GM23338 (cell line): ENCODE results near the gene CLDN19.
"Not testable (repeated sequence)": the region's sequence is repeated elsewhere in the genome, so short reads cannot be mapped to it uniquely, and the experiment has no call there.

ENCODE experiments used
- CREB1 ChIP-seq: fragments of 250-450 bp; sonication (Bioruptor Pico); IDR thresholded peaks from 2 replicates; pipeline ENCODE4 v1.5.0; 2020; ENCODE audit warnings: low read depth, mild to moderate bottlenecking, moderate library complexity
- CTCF ChIP-seq, 2 experiments: fragments of 200-600 bp in 1 of 2; sonication (generic) in 1 of 2; conservative IDR thresholded peaks; 2 replicates each; pipeline versions ENCODE4 v1.5.1 to v1.6.1; 2016 to 2017; ENCODE audit warnings: antibody characterized with exemption in 2 of 2, low read depth in 2 of 2, mild to moderate bottlenecking in 2 of 2, moderate library complexity in 1 of 2
- EZH2 ChIP-seq: fragments of 200-600 bp; sonication (generic); IDR thresholded peaks from one replicate; pipeline ENCODE4 v1.8.0; 2017; ENCODE audit warnings: antibody characterized with exemption, mild to moderate bottlenecking, low read depth; ENCODE audit not compliant: unreplicated experiment
- EZH2phosphoT487 ChIP-seq: fragments of 200-600 bp; sonication (generic); IDR thresholded peaks from one replicate; pipeline ENCODE4 v1.8.1; 2018; ENCODE audit warnings: antibody characterized with exemption; ENCODE audit not compliant: unreplicated experiment
- POLR2AphosphoS5 ChIP-seq: IDR thresholded peaks from 2 replicates; pipeline ENCODE4 v1.6.1; 2016; ENCODE audit warnings: antibody characterized with exemption, low read depth
- REST ChIP-seq: IDR thresholded peaks from one replicate; pipeline ENCODE4 v1.6.1; 2018; ENCODE audit warnings: antibody characterized with exemption; ENCODE audit not compliant: unreplicated experiment
- ZNF114 ChIP-seq: fragments of 250-450 bp; sonication (Bioruptor Pico); IDR thresholded peaks from 2 replicates; pipeline ENCODE4 v1.5.0; 2020; ENCODE audit warnings: mild to moderate bottlenecking, moderate library complexity
- ZNF462 ChIP-seq: fragments of 250-450 bp; sonication (Bioruptor Pico); IDR thresholded peaks from 2 replicates; pipeline ENCODE4 v1.5.0; 2020; ENCODE audit warnings: mild to moderate bottlenecking, moderate library complexity

- TF ChIP-seq REST; ZNF462 (CRISPR knock-in tag); CTCF (conservative IDR thresholded peaks at IDR 0.05; ENCODE audit: low read depth in 2 of 2); EZH2phosphoT487; POLR2AphosphoS5; CREB1; ZNF114; EZH2: not testable (repeated sequence)
Measured at GRCh38 chr1:42751511-42752070, 11.6 kb upstream of the CLDN19 start.
